IMR-90 (cell line): ENCODE results near the gene TNS1. TPM values are rescaled to one million over a fixed set of nuclear protein-coding genes. Genes with fewer than 3 reads are reported as not detected.

Experiments used
- ATAC-seq: fragments of 200-7000 bp; cut with Tn5 transposase; 2 replicates; pipeline ENCODE4 v1.9.1; 2020; ENCODE audit warnings: low read depth, mild to moderate bottlenecking, moderate library complexity
- BruUV-seq: library from RNA; stranded (reverse); fragments of 400-500 nt; replicated peaks from 2 replicates; lab custom pipeline; 2021; lab: Mats Ljungman, UMichigan
- CTCF ChIA-PET: fragments of 300-600 bp; formaldehyde crosslinking; extraction: SDS; loops from one replicate; lab custom pipeline; 2021; ENCODE audit warnings: antibody characterized with exemption; lab: Yijun Ruan, JAX
- POLR2A ChIA-PET: fragments of 300-600 bp; sonication (Branson Sonifier 250); formaldehyde crosslinking; loops from one replicate; lab custom pipeline; 2022; ENCODE audit warnings: antibody characterized with exemption; ENCODE audit not compliant: unreplicated experiment; lab: Charles Lee
- DNase-seq: peaks from one replicate; pipeline ENCODE4 v3.0.0; 2013
- H2AFZ ChIP-seq: replicated peaks from 2 replicates; pipeline ENCODE3; 2013; ENCODE audit warnings: low read length, mild to moderate bottlenecking; ENCODE audit not compliant: poor library complexity
- H2AK5ac ChIP-seq: 2 replicates; pipeline ENCODE4 v1.6.1; 2013; ENCODE audit warnings: low read depth, low read length, inconsistent platforms
- H2AK9ac ChIP-seq: replicated peaks from 2 replicates; pipeline ENCODE3; 2013; ENCODE audit warnings: mild to moderate bottlenecking, low read depth, low read length, moderate library complexity; ENCODE audit not compliant: poor library complexity
- H2BK120ac ChIP-seq: 2 replicates; pipeline ENCODE4 v1.6.1; 2013; ENCODE audit warnings: low read depth, low read length, inconsistent platforms
- H2BK15ac ChIP-seq: 3 replicates; pipeline ENCODE4 v1.6.1; 2013; ENCODE audit warnings: low read depth, low read length, inconsistent platforms
- H2BK20ac ChIP-seq: 2 replicates; pipeline ENCODE4 v1.6.1; 2013; ENCODE audit warnings: low read depth, mild to moderate bottlenecking, inconsistent platforms, low read length, moderate library complexity
- H2BK5ac ChIP-seq: 2 replicates; pipeline ENCODE4 v1.6.1; 2013; ENCODE audit warnings: mild to moderate bottlenecking, low read depth, low read length, inconsistent platforms; ENCODE audit not compliant: poor library complexity, severe bottlenecking
- H3K14ac ChIP-seq: replicated peaks from 2 replicates; pipeline ENCODE4 v1.6.1; 2013; ENCODE audit warnings: low read depth, low read length, inconsistent platforms
- H3K18ac ChIP-seq: 2 replicates; pipeline ENCODE4 v1.6.1; 2013; ENCODE audit warnings: low read depth, low read length, control low read depth
- H3K23ac ChIP-seq: 2 replicates; pipeline ENCODE4 v1.6.1; 2013; ENCODE audit warnings: low read depth, low read length, inconsistent platforms
- H3K27ac ChIP-seq: 2 replicates; pipeline ENCODE4 v1.5.1; 2013; ENCODE audit warnings: mild to moderate bottlenecking, control low read depth, low read length; ENCODE audit not compliant: insufficient read depth
- H3K27me3 ChIP-seq: 2 replicates; pipeline ENCODE4 v1.6.1; 2013; ENCODE audit warnings: low read length; ENCODE audit not compliant: control insufficient read depth, insufficient read depth
- H3K36me3 ChIP-seq: 2 replicates; pipeline ENCODE4 v1.6.1; 2013; ENCODE audit warnings: low read length, mixed read lengths; ENCODE audit not compliant: control insufficient read depth, insufficient read depth
- H3K4ac ChIP-seq: 2 replicates; pipeline ENCODE4 v1.6.1; 2013; ENCODE audit warnings: low read depth, low read length, inconsistent platforms
- H3K4me1 ChIP-seq: 2 replicates; pipeline ENCODE4 v1.6.1; 2013; ENCODE audit warnings: low read length, mixed read lengths; ENCODE audit not compliant: control insufficient read depth, insufficient read depth
- H3K4me2 ChIP-seq: 2 replicates; pipeline ENCODE4 v1.6.1; 2013; ENCODE audit warnings: low read depth, mild to moderate bottlenecking, control low read depth, low read length, moderate library complexity
- H3K4me3 ChIP-seq: 2 replicates; pipeline ENCODE4 v1.5.1; 2013; ENCODE audit warnings: low read depth, mild to moderate bottlenecking, control low read depth, low read length, moderate library complexity; ENCODE audit not compliant: insufficient read depth
- H3K56ac ChIP-seq: 2 replicates; pipeline ENCODE4 v1.6.1; 2013; ENCODE audit warnings: low read length, inconsistent platforms; ENCODE audit not compliant: insufficient read depth; ENCODE audit errors: extremely low read depth
- H3K79me1 ChIP-seq, 2 experiments: 2 replicates each; pipeline ENCODE4 v1.6.1; 2013; ENCODE audit warnings: low read length in 2 of 2, inconsistent platforms in 1 of 2, low read depth in 1 of 2
- H3K9ac ChIP-seq: 2 replicates; pipeline ENCODE4 v1.6.1; 2013; ENCODE audit warnings: low read depth, low read length, control low read depth
- H3K9me1 ChIP-seq: 2 replicates; pipeline ENCODE4 v1.6.1; 2013; ENCODE audit warnings: low read length, inconsistent platforms; ENCODE audit not compliant: insufficient read depth
- H3K9me3 ChIP-seq: 2 replicates; pipeline ENCODE4 v1.6.1; 2013; ENCODE audit warnings: low read length; ENCODE audit not compliant: control insufficient read depth, insufficient read depth
- H4K20me1 ChIP-seq: 2 replicates; pipeline ENCODE4 v1.6.1; 2013; ENCODE audit warnings: low read length, inconsistent platforms; ENCODE audit not compliant: insufficient read depth
- H4K5ac ChIP-seq: 2 replicates; pipeline ENCODE4 v1.6.1; 2013; ENCODE audit warnings: mild to moderate bottlenecking, low read depth, low read length, control low read depth
- H4K8ac ChIP-seq, 2 experiments: 2 replicates each; pipeline ENCODE4 v1.6.1; 2013; ENCODE audit warnings: low read depth in 2 of 2, low read length in 2 of 2, control low read depth in 1 of 2, inconsistent platforms in 1 of 2
- H4K91ac ChIP-seq: 2 replicates; pipeline ENCODE4 v1.6.1; 2013; ENCODE audit warnings: low read depth, low read length, inconsistent platforms; ENCODE audit not compliant: insufficient read depth
- BHLHE40 ChIP-seq: fragments of 150-350 bp; IDR thresholded peaks from 2 replicates; pipeline ENCODE4 v1.6.1; 2016; ENCODE audit warnings: mild to moderate bottlenecking, low read depth, low read length
- CEBPB ChIP-seq: IDR thresholded peaks from 2 replicates; pipeline ENCODE4 v1.6.1; 2012; ENCODE audit warnings: low read depth, low read length, improper control_type of control experiment
- CHD1 ChIP-seq: IDR thresholded peaks from 2 replicates; pipeline ENCODE4 v1.6.1; 2012; ENCODE audit warnings: low read depth, low read length, improper control_type of control experiment
- FOS ChIP-seq: fragments of 150-350 bp; IDR thresholded peaks from 2 replicates; pipeline ENCODE4 v1.6.1; 2016; ENCODE audit warnings: low read depth, low read length
- MAFK ChIP-seq: IDR thresholded peaks from 2 replicates; pipeline ENCODE4 v1.6.1; 2012; ENCODE audit warnings: low read depth, low read length, improper control_type of control experiment
- MAZ ChIP-seq: IDR thresholded peaks from 2 replicates; pipeline ENCODE4 v1.6.1; 2012; ENCODE audit warnings: low read depth, mild to moderate bottlenecking, low read length, improper control_type of control experiment, moderate library complexity, borderline replicate concordance
- MXI1 ChIP-seq: IDR thresholded peaks from 2 replicates; pipeline ENCODE4 v1.6.1; 2012; ENCODE audit warnings: low read depth, mild to moderate bottlenecking, low read length, moderate library complexity, borderline replicate concordance
- NFE2L2 ChIP-seq: fragments of 150-350 bp; IDR thresholded peaks from 2 replicates; pipeline ENCODE4 v1.6.1; 2016; ENCODE audit warnings: low read depth, mild to moderate bottlenecking, low read length
- POLR2A ChIP-seq: IDR thresholded peaks from 2 replicates; pipeline ENCODE4 v1.6.1; 2012; ENCODE audit warnings: mild to moderate bottlenecking, low read depth, low read length
- RAD21 ChIP-seq: IDR thresholded peaks from 2 replicates; pipeline ENCODE4 v1.6.1; 2012; ENCODE audit warnings: low read length, improper control_type of control experiment
- RCOR1 ChIP-seq: IDR thresholded peaks from 2 replicates; pipeline ENCODE4 v1.6.1; 2012; ENCODE audit warnings: mild to moderate bottlenecking, low read length, improper control_type of control experiment; ENCODE audit not compliant: insufficient replicate concordance
- RFX5 ChIP-seq: IDR thresholded peaks from 2 replicates; pipeline ENCODE4 v1.8.0; 2012; ENCODE audit warnings: low read depth, mild to moderate bottlenecking, low read length, moderate library complexity
- SMC3 ChIP-seq: fragments of 150-350 bp; IDR thresholded peaks from 2 replicates; pipeline ENCODE4 v1.6.1; 2016; ENCODE audit warnings: low read depth, mild to moderate bottlenecking, antibody characterized with exemption, low read length, moderate library complexity
- WGBS, 2 experiments: methylation state at CpG; one replicate each; pipeline versions ENCODE4 v1.1.5 to v1.1.7; 2013; ENCODE audit warnings: missing lambda C conversion rate in 2 of 2; ENCODE audit not compliant: insufficient read length in 1 of 2; ENCODE audit errors: extremely low coverage in 2 of 2; 5-methylcytosine and 5-hydroxymethylcytosine counted together
- dilution Hi-C: fragments of 300-500 bp; cut with HindIII; formaldehyde crosslinking; loops from one replicate; pipeline ENCODE4 v1.14.3; 2018; ENCODE audit warnings: low sequenced_read_pairs; ENCODE audit not compliant: unreplicated experiment
- in situ Hi-C: fragments of 300-500 bp; cut with MboI; formaldehyde crosslinking; loops from 3 replicates; pipeline ENCODE4 v1.14.3; 2019; ENCODE audit warnings: low sequenced_read_pairs, inconsistent platforms, mixed read lengths
- intact Hi-C: fragments of 100-400 bp; cut with micrococcal nuclease; formaldehyde crosslinking; loops from 2 replicates; pipeline ENCODE4 v1.10.0; 2022
- polyA plus RNA-seq, 3 experiments: library from polyadenylated mRNA; depleted of rRNA; stranded (reverse); fragments of >200 nt; gene quantifications; 2 replicates each; pipeline ENCODE4 v1.2.3, GENCODE V29; 2012; ENCODE audit warnings: low replicate concordance in 1 of 3
- total RNA-seq: library from RNA; depleted of rRNA; stranded (reverse); fragments of >200 nt; gene quantifications from 2 replicates; pipeline ENCODE4 v1.2.3, GENCODE V29; 2012
- TF ChIP-seq, protein P1 (sequence below): conservative IDR thresholded peaks from 2 replicates; pipeline ENCODE4 v1.5.1; 2012; ENCODE audit warnings: mild to moderate bottlenecking, low read depth, low read length, improper control_type of control experiment
- TF ChIP-seq, protein P2 (sequence below): fragments of 150-350 bp; IDR thresholded peaks from 2 replicates; pipeline ENCODE4 v1.6.1; 2016; ENCODE audit warnings: low read depth, mild to moderate bottlenecking, low read length, moderate library complexity, borderline replicate concordance
- TF ChIP-seq, protein P3 (sequence below): fragments of 150-350 bp; IDR thresholded peaks from 2 replicates; pipeline ENCODE4 v1.6.1; 2017; ENCODE audit warnings: mild to moderate bottlenecking, antibody characterized with exemption, low read length, low read depth

The TNS1 gene
- total and polyA plus RNA-seq, 2 of the 4 experiments (the other 2 are of a cell fraction): 41.1 to 45.2 TPM

DNA sequence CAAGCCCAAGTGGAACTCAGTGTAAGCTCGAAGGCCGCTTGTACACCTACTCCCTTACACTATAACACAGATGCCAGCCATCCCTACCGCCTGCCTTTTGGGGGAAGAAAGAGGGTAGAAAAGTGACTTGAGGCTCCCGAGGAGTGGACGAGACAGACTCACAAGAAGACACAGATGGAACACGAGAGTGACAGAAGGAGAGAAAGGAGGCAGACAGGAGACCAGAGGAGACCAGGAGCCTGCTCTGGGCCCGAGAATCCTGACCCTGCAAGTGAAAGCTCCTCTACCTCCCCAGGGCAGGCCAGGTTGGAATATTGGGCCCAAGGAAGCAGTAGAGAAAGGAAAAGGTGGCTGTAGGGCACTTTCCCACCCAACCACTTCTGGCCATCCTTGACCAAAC is 23.4 kb upstream of the TNS1 start:
- Histone ChIP-seq H4K20me1 (no peaks in the 10 kb centered on the region), H3K4me2 (no peak overlapping the region), H3K79me1 (no peaks in the 10 kb centered on the region), H2BK15ac (no peak overlapping the region), H3K18ac (no peak overlapping the region), H4K8ac (no peak overlapping the region), H4K91ac (no peak overlapping the region), H3K14ac (no peak overlapping the region), H3K56ac (no peak overlapping the region), H3K9me1 (peaks cover 6% of the 10 kb centered on the region), H3K9me3 (no peaks in the 10 kb centered on the region), H2AFZ (no peak overlapping the region), H2AK5ac (no peak overlapping the region), H3K4me1 (peaks cover 6% of the 10 kb centered on the region; the same call in 1 of the 2 replicates), H3K27ac (no peak overlapping the region), H3K4me3 (no peak overlapping the region), H2BK20ac (no peak overlapping the region), H3K27me3 (peaks cover 27% of the 10 kb centered on the region; the same call in 1 of the 2 replicates), H3K9ac (no peak overlapping the region), H2AK9ac (peak overlapping the region; percentile 50), H3K4ac (no peak overlapping the region), H2BK120ac (no peak overlapping the region), H3K23ac (no peak overlapping the region), H2BK5ac (no peak overlapping the region), H3K36me3 (no peaks in the 10 kb centered on the region), H4K5ac (no peak overlapping the region)
- in situ Hi-C loops: no loop called here
- DNase-seq: no peak
- TF ChIP-seq, protein P1, sequence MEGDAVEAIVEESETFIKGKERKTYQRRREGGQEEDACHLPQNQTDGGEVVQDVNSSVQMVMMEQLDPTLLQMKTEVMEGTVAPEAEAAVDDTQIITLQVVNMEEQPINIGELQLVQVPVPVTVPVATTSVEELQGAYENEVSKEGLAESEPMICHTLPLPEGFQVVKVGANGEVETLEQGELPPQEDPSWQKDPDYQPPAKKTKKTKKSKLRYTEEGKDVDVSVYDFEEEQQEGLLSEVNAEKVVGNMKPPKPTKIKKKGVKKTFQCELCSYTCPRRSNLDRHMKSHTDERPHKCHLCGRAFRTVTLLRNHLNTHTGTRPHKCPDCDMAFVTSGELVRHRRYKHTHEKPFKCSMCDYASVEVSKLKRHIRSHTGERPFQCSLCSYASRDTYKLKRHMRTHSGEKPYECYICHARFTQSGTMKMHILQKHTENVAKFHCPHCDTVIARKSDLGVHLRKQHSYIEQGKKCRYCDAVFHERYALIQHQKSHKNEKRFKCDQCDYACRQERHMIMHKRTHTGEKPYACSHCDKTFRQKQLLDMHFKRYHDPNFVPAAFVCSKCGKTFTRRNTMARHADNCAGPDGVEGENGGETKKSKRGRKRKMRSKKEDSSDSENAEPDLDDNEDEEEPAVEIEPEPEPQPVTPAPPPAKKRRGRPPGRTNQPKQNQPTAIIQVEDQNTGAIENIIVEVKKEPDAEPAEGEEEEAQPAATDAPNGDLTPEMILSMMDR: no peak
- TF ChIP-seq CEBPB (no peak), POLR2A (no peak), RCOR1 (no peak), MXI1 (no peak), BHLHE40 (no peak), RAD21 (no peak), SMC3 (no peak), MAZ (no peak), NFE2L2 (no peak), MAFK (no peak), FOS (no peak), CHD1 (no peak), RFX5 (no peak)
- TF ChIP-seq, protein P2, sequence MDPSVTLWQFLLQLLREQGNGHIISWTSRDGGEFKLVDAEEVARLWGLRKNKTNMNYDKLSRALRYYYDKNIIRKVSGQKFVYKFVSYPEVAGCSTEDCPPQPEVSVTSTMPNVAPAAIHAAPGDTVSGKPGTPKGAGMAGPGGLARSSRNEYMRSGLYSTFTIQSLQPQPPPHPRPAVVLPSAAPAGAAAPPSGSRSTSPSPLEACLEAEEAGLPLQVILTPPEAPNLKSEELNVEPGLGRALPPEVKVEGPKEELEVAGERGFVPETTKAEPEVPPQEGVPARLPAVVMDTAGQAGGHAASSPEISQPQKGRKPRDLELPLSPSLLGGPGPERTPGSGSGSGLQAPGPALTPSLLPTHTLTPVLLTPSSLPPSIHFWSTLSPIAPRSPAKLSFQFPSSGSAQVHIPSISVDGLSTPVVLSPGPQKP: no peak
- TF ChIP-seq, protein P3, sequence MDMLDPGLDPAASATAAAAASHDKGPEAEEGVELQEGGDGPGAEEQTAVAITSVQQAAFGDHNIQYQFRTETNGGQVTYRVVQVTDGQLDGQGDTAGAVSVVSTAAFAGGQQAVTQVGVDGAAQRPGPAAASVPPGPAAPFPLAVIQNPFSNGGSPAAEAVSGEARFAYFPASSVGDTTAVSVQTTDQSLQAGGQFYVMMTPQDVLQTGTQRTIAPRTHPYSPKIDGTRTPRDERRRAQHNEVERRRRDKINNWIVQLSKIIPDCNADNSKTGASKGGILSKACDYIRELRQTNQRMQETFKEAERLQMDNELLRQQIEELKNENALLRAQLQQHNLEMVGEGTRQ: no peak
- no peak for ATAC-seq
- intact Hi-C loops: no loop called here
- dilution Hi-C loops: no loop called here
- CTCF ChIA-PET: no interaction called here
- WGBS, 2 experiments: no CpG with 5 or more reads among the region's 7 CpGs
- POLR2A ChIA-PET: no interaction called here
- BruUV-seq: no TSS peak
